Activated CD8-positive, alpha-beta memory T cell treated with anti-CD3 and anti-CD28 coated beads, Interleukin-2, amount 50 U/mL, for 24 hours (primary cell): ENCODE results near the gene GNG5.
"Not testable (repeated sequence)": the region's sequence is repeated elsewhere in the genome, so short reads cannot be mapped to it uniquely, and the experiment has no call there.

Source experiments
- DNase-seq: peaks from one replicate; pipeline ENCODE4 v3.0.0-alpha.2; 2020; ENCODE audit errors: extremely low read depth

Gene GNG5

DNA sequence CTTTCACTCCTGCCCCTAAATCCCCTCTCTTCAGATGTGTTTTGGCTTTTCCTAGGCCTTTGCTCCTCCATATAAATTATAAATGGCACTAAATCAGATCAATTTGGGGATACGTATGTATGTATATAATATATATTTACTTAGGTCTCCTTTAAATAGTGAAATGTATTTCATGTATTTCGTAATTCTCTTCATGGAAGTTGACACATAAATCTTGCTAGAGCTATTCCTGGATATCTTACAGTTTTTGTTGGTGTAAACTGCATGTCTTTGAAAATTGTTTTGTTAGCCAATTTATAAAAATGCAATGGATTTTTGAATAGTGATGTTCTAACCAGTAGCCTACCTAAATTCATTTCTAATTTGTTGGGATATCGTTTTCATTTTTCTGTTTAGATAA is 18.3 kb downstream of the GNG5 start:
- DNase-seq = no peak

DNA sequence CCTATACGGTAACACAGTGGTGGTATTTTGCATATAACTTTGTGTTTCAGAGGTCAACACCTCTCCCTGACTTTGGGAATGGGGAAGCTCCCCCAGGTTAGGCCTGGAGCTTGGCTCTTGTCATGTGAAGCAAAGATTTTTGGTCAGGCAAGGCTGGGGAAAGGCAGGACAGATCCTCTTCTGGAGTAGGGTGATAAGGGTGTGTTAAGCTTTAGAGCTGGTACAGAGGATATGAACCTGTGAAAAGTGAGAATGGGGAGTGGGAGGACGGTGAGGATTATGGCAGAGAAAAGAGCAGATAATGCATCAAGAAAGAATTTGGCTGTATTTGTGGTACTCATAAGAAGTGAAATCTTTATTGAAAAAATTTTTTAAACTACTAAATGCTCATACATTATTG is 25.1 kb downstream of the GNG5 start:
- no peak for DNase-seq

DNA sequence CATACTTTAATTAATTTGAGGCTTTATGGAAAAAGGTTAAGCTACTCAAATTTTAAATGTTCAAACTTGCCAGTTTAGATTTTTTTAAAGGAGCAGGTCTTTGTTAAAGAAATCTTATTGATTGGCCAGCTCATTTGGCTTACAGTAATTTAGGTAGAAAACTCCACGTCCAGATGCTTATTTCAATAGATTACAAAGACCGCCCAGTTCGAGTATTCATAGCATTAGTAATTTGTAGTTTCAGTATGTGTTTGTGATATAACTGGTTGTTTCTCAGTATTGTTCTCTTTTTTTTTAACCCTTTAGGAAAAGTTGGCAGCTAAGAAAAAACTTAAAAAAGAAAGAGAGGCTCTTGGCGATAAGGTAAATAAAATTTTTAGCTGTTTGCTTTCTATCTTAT is 25.7 kb downstream of the GNG5 start:
- DNase-seq = no peak

DNA sequence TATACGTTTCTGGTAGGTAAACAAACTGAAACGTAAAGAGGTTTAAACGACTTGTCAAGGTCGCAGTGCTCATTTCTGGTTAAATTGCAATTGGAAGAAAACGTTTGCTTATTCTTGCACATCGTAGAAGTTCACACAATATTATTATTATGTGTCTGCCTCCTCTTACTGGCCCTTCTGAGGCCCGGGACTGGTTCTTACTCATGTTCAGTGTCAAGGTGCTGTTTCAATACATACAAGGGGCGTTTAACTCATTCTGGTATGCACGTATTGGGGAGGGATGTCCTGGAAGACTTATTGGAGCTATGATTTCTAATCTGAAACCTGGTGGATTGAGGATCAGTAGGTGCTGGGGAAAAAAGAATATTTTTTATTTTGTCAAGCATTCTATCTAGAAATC is 26.4 kb downstream of the GNG5 start:
- DNase-seq = no peak

DNA sequence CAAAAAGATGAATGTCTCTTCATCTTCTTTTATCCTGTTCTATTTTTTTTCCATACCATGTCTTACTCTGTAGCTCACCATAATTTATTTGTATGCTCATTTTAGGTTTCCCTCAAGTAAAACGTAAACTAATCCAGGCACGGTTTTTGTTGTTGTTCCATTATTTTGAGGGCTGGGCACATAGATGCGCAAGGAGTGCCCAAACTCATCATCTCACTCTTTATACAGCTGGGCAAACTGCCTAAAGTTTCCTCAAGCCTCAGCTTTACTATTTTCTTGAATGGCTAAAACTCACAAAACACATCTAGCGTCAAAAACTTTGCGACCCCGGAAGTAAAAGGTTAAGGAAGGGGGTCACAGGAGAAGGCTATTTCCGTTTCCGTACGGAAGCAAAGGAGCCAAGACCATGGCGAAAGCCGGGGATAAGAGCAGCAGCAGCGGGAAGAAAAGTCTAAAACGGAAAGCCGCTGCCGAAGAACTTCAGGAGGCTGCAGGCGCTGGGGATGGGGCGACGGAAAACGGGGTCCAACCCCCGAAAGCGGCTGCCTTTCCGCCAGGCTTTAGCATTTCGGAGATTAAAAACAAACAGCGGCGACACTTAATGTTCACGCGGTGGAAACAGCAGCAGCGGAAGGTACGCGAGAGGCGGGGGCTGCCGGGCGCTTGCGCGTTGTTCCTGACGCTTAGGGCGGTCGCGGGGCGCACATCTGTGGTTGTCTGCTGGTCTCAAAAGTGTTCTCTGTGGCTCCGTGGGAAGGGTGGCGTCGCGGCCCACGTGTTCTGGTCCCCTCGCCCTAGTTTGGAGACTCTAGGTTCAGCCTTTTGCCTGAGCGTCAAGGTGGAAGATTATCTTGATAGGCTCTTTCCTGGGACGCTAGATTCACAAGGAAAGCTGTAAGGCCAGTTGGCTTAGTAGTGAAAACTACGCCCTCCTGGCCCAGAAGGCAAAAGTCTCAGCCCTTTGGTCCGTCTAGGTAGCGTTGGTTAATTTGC is 27.2 kb downstream of the GNG5 start, which contains the start of gene RPF1:
TSS of gene RPF1 (plus strand) at position 391 of the 993 bp plus-strand sequence. CDS start at position 407, 16 bp downstream.
- peak; percentile 56 for DNase-seq

DNA sequence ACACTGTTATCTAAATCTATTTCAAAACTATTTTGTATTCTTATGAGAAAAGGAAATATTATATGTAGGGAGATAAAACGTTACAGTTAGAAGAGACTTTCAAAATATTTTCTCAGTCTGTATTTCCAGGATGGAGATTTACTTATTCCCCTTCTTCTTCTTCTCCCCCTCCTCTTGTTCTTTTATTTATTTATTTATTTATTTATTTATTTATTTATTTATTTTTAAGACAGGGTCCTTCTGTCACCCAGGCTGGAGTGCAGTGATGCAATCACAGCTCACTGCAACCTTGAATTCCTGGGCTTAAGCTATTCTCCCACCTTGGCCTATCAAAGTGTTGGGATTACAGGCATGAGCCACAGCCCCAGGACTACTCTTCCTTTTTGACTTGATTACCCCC is 30.2 kb downstream of the GNG5 start:
- DNase-seq = no peak

DNA sequence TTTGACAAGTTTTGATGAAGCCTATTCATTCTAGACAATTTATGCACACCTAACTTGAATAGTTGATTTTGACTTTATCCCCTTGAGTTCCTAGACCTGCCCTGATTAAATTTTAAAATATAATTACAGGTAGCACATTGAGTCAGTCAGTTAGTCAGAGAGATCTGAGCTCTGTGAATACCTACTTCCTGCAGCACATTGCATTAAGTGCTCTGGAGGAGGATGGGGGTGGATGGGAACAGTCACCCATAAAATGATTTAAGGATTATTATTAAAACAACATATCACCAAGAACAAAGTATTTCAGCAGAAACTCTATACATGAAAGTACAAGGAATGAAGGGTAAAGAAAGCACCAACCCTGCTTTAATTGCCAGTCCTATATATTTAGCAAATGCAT is 39.1 kb downstream of the GNG5 start:
- DNase-seq = no peak

DNA sequence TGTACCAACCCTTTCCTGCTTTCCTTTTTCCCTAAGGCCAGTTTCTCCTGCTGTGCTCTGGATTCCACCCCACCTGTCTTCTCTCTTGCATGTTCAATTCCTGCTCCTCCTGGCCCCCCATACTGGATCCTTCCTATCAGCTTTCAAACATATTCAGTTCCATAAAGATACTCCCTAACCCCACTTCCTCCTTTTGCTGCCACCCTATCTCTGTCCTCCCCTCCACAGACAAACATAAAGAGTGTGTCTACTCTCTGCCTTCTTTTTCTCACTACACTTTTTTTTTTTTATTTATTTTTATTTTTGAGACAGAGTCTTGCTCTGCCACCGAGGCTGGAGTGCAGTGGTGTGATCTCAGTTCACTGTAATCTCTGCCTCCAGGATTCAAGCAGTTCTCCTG is 44.3 kb downstream of the GNG5 start:
- no peak for DNase-seq

DNA sequence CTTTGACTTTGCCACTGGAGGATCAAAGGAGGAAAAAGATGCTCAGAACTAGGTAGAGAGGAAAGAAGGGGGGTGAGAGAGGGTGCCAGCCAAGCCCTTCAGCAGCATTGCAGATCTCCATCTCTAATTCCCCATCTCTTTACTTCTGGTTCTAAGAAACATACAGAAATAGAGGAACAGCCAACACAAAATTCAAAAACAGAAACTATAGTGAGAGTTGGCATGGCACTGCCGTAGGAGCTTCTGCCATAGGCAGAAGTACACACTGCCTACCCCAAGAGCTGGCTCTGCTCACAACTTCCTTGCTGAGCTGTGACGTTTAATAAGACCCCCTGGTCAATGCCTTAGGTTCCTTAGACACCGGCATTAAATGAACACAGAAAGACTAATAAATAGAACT is 53.9 kb downstream of the GNG5 start:
- DNase-seq = no peak

DNA sequence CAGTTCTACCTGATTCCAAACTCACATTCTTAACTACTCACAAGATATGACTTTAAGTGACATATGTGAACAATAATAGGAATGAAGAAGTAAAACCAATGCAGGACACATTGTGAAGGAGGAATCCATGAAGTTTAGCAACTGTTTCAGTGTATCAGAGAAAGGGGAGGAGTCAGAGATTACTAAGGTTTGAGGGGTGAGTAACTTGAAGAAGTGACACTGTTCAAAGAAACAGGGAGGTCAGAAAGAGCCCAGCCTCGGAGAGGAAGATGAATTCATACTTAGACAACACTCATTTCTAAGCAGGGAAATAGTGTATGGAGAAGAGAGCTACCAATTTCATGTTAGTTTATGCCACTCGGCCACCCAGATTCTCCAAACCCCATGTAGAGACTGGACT is 55.5 kb downstream of the GNG5 start:
- no peak for DNase-seq

DNA sequence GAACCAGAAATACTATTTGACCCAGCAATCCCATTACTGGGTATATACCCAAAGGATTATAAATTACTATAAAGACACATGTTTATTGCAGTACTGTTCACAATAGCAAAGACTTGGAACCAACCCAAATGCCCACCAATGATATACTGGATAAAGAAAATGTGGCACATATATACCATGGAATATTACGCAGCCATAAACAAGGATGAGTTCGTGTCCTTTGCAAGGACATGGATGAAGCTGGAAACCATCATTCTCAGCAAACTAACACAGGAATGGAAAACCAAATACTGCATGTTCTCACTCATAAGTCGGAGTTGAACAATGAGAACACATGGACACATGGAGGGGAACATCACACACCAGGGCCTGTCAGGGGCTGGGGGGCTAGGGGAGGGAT is 57.7 kb downstream of the GNG5 start:
- not testable (repeated sequence) for DNase-seq
